H1 (cell line): ENCODE data around the gene KPNA6.

Experiments
- CBX5 ChIP-seq: fragments of 300-800, 300-1000 bp; sonication (generic); IDR thresholded peaks from 2 replicates; pipeline ENCODE4 v1.7.1; 2016; ENCODE audit warnings: antibody characterized with exemption, low read length, low read depth
- CBX8 ChIP-seq: fragments of 300-800, 300-1000 bp; sonication (generic); IDR thresholded peaks from 2 replicates; pipeline ENCODE4 v1.7.1; 2016; ENCODE audit warnings: low read depth, low read length, borderline replicate concordance
- CEBPB ChIP-seq: IDR thresholded peaks from 2 replicates; pipeline ENCODE4 v1.6.1; 2012; ENCODE audit warnings: low read depth, low read length
- CHD2 ChIP-seq: IDR thresholded peaks from 2 replicates; pipeline ENCODE4 v1.6.1; 2012; ENCODE audit warnings: low read length, improper control_type of control experiment
- CREB1 ChIP-seq: IDR thresholded peaks from 2 replicates; pipeline ENCODE4 v1.6.1; 2012; ENCODE audit warnings: inconsistent platforms
- CTCF ChIP-seq, 3 experiments: IDR thresholded peaks; 1 replicate in 2 of 3; 2 replicates in 1 of 3; pipeline versions ENCODE4 v1.5.1 to v1.6.1; 2011; ENCODE audit warnings: low read length in 3 of 3, mild to moderate bottlenecking in 3 of 3, inconsistent platforms in 2 of 3, low read depth in 1 of 3, moderate library complexity in 1 of 3; ENCODE audit not compliant: insufficient read depth in 1 of 3; ENCODE audit errors: control extremely low read depth in 1 of 3
- E2F6 ChIP-seq: IDR thresholded peaks from 2 replicates; pipeline ENCODE4 v1.6.1; 2012; ENCODE audit warnings: inconsistent platforms
- EP300 ChIP-seq, 2 experiments: IDR thresholded peaks; 1 replicate in 1 of 2; 2 replicates in 1 of 2; pipeline ENCODE4 v1.6.1; 2011 to 2012; ENCODE audit warnings: low read depth in 2 of 2, low read length in 2 of 2, mild to moderate bottlenecking in 2 of 2, borderline replicate concordance in 1 of 2, inconsistent platforms in 1 of 2, moderate library complexity in 1 of 2
- JUND ChIP-seq: IDR thresholded peaks from 2 replicates; pipeline ENCODE4 v1.6.1; 2011; ENCODE audit warnings: mild to moderate bottlenecking, improper control_type of control experiment, low read length
- POLR2A ChIP-seq, 2 experiments: IDR thresholded peaks; 1 replicate in 1 of 2; 2 replicates in 1 of 2; pipeline ENCODE4 v1.6.1; 2011; ENCODE audit warnings: low read depth in 2 of 2, low read length in 2 of 2, mild to moderate bottlenecking in 2 of 2; ENCODE audit errors: control extremely low read depth in 1 of 2
- POLR2AphosphoS5 ChIP-seq: IDR thresholded peaks from 2 replicates; pipeline ENCODE4 v1.6.1; 2011; ENCODE audit warnings: low read depth, low read length
- RAD21 ChIP-seq, 2 experiments: IDR thresholded peaks in 1 of 2; conservative IDR thresholded peaks in 1 of 2; 2 replicates each; pipeline ENCODE4 v1.6.1; 2011; ENCODE audit warnings: low read depth in 2 of 2, low read length in 2 of 2, improper control_type of control experiment in 1 of 2, inconsistent platforms in 1 of 2, mild to moderate bottlenecking in 1 of 2, moderate library complexity in 1 of 2

- TF ChIP-seq RAD21 (IDR thresholded peaks at IDR 0.05 in 1 of 2, conservative IDR thresholded peaks at IDR 0.05 in 1 of 2; ENCODE audit: low read depth in 2 of 2, low read length in 2 of 2) (no peak), CTCF (IDR thresholded peaks at IDR 0.05; ENCODE audit: control extremely low read depth in 1 of 3, insufficient read depth in 1 of 3, low read depth in 1 of 3, low read length in 3 of 3) (no peak), EP300 (IDR thresholded peaks at IDR 0.05; ENCODE audit: borderline replicate concordance in 1 of 2, low read depth in 2 of 2, low read length in 2 of 2) (no peak), JUND (no peak), CBX5 (no peak), CEBPB (no peak), CREB1 (no peak), POLR2AphosphoS5 (no peak), E2F6 (no peak), POLR2A (IDR thresholded peaks at IDR 0.05; ENCODE audit: control extremely low read depth in 1 of 2, low read depth in 2 of 2, low read length in 2 of 2) (no peak), CBX8 (no peak), CHD2 (no peak)
These were observed 35.9 kb upstream of the KPNA6 start for GRCh38 chr1:32071758-32072621.
